Activated T-cell treated with anti-CD3 and anti-CD28 coated beads for 24 hours (primary cell): ENCODE measurements around the gene TNFRSF4.

Experiments used
- DNase-seq: peaks from one replicate; pipeline ENCODE4 v3.0.0-alpha.2; 2020; ENCODE audit warnings: low read depth

Gene TNFRSF4

DNA sequence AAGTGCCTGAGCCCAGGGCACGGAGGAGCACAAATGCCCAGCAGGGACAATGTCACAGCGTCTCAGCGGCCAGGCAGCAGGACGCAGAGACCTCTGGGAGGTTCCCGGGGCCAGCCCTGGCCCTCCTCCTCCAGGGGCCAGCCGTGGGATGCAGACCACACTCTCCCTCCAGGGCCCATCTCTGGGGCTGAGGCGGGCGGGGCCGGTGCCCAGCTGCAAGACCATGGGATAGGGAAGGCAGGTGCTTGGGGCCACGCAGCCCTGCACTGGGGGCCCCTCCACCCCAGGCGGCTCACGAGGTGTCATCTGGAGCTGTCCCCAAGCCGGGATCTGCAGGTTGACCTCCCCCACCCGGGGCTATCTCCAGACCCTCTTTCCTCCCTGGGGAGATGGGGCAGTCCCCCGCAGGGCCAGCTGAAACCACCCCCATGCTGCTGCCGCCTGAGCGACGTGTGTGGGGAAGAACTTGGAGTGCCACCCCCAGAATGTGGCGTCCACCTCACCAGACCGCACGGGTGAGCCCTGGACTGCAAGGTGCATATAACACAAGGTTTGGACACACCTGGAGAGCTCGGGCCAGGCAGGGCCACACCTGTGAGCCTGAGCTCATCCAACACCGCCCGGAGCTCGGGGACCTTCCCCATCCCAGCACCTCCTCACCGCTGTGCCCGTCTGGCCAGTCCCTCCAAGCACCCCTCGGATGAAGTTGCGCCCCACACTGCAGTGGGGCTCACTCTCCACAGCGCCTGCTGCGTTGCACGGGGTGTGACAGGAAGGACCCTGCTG is 44.3 kb downstream of the TNFRSF4 start:
- DNase-seq: no peak

- no peak for DNase-seq
These were observed 45.2 kb downstream of the TNFRSF4 start for GRCh38 chr1:1168451-1169411.

DNA sequence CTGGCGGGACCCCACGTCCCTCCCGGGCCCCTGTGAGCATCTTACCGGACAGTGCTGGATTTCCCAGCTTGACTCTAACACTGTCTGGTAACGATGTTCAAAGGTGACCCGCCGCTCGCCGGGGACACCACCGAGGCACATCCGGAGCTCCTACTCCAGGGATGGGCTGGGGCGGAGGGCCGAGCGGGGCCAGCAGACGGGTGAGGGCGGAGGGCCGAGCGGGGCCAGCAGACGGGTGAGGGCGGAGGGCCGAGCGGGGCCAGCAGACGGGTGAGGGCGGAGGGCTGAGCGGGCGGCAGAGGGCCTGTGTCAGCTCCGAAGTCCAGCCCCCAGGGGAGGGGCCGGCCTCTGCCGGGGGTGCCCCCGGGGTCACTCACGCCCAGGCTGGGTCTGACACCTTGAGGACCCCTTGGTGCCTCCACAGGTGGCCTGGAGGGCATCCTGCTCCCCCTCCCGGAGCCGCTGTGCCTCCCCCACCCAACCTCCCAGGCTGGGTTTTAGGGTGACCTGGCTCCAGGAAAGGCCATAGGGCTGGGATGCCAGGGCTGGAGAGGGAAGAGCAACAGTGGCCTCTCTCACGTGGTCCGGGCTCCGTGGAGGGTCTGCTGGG is 46.0 kb downstream of the TNFRSF4 start:
- no peak for DNase-seq

- no peak for DNase-seq
These were observed 46.5 kb downstream of the TNFRSF4 start for GRCh38 chr1:1167398-1167821.

DNA sequence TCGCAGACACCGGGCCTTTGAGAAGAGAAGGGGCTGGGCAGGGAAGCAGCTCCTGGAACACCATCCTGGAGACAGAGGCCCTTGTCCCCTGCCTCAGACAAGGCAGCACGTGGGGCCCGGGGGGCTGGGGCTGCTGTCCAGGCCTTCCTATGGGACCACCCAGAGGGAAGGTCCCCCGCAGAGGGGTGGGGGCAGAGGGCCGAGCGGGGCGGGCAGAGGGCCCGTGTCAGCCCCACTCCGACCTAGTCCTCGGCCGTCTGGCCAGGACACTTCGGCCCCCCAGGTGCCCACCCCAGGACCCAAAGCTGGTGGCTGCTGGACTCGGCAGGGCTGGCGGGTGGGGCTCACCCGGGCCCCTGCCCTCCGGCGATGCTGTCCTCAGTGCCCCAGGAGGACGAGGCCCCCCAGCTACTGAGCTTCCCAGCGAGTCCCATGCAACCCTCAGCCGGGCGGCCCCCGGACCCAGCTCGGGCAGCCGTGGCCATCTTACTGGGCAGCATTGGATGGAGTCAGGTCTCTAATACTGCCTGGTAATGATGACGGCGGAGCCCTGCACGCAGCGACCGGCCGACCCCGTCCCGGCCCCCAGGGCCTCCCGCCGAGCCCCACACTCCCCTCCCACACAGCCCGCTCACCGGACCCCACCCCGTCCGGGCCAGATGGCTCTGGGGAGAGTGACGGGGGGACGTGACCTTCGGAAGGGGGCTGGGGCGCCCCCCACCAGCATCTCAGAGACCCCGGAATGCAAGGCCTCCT is 47.1 kb downstream of the TNFRSF4 start:
- DNase-seq: no peak

DNA sequence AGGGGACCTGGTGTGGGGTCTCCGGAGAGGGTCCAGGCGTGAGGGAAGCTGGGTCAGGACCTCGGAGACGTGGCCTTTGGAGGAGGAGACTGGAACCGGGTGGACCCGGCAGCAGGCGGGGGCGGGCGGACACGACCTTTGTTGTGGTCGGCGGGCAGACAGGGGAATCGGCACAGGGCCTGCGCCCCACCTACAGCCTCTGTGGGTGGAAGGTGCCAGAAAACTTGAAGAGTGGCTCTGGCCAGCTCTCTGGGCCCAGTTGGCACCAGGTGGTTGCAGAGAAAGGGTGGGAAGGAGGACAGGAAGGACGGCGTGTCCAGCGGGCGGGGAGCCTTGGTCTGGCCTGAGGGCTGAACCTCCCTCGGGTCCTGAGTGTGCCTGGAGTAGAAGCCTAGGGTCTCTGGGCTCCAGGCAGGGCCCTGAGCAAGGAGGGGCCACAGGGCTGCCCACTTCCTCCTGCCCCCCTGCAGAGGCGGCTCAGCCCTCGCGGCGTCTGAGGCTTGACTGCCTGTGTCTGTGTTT is 48.0 kb downstream of the TNFRSF4 start:
- DNase-seq: no peak

DNA sequence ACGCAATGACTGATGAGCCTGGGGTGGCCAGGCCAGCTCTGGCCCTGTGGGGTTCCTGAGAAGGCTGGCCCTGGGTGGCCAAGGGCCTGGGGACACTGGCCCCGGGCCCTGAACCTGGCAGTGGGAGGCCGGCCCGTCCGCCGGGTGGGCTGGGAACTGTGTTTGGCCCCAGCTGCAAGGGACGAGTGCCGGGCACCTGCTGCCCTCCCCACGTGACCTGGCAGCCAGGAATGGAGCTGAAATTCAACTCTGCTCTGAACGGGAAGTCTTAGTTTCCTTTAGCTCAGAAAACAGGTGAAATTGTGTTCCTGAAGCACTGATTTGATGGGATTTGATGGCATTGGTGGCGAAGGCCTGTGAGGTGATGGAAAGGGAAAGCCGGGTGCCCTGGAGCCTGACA is 48.5 kb downstream of the TNFRSF4 start:
- DNase-seq: no peak

DNA sequence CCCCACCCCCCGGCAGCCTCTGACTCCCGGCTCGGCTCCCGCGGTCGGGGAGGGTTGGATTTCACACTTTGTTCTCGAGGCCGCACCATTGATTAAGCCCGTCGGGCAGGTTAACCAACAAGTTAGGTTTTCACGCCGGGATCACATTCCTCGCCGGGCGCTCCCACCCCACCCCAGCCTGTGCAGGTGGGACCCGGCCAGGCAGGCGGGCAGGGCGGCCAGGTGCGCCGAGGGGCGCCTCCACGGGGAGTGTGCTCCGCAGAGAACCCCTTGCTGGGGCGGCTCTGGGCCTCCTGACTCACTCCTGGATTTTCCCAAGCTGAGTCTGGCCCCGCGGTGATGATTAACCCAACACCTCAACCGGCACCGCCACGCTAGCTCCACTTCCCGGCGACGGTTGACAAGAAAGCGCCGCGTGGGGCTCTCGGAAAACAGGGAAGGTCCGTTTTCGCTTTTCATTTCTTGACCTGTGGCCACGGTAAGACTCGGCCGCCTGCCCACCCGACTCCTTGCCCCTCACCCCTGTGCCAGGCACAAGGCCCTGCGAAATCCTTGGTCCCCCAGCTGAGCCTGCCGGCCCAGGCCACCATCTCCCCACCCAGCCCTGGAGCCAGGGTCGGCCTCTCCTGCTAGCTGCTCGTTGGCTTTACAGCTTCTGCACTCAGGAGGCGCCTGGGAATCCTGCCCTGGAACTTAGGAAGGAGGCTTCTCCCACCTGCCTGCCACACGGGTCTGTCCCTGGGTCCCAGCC is 49.1 kb downstream of the TNFRSF4 start:
- no peak for DNase-seq

- no peak for DNase-seq
These were observed 49.6 kb downstream of the TNFRSF4 start for GRCh38 chr1:1164361-1164700.

- no peak for DNase-seq
These were observed 50.3 kb downstream of the TNFRSF4 start for GRCh38 chr1:1163538-1164070.

DNA sequence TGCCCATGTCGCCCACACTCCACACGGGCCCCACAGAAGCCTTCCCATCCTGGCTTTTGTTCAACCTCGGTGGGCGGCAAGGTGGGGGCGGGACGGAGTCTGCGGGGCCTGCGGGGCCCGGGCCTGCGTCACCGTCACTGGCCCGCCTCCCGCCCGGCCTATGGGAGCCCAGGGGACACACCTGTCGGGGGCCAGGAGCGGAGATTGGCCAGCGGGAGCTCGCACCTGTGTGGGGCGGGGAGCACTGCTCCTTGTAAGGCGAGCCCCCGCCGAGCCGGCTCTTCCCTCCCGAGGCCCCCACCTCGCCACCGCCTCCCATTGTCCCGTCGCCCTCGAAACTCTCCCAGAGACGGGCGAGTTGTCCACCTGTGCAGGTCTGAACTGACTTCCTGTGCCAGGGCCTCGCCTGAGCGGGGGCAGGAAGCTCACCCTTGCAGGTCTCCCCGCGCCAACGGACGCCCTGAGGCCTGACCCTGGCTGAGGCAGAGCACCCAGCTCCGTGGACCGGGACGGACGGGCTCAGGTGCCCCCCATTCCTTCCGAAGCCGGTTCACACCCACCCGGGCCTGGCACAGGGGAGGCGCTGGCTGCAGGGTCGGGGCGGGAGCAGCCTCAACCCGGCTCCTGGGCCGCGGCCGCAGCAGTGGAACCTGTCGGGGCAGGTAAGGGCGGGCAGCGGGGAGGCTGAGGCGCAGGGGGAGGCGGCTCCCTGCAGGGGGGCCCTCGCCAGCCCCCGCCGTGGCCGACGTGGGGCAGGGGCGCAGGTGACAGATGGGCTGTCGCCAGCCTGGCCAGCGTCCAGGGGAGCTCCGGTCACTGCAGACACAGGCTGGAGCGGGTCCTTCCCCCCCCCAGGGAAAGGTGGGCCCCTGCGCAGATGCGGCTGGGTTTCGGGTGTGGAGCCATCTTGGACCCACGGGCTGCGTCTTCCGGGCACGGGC is 51.1 kb downstream of the TNFRSF4 start:
- DNase-seq: no peak

DNA sequence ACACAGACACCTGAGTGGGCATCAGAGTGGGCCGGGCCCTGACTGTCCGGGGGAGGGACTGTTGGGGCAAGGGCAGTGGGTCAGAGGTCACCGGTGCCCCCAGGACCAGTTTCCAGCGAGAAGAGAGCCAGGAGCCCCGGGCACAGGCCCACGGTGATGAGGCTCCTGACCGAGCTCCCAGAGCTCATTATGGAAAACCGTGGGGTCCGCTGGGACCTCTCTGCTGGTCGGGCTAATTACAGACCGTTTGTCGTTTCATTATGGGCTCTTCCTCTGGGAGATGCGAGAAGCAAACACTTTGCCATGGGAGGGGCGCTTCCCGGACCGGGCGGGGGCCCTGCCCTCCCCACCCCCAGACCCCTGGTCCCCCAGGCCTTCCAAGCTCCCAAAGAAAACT is 52.3 kb downstream of the TNFRSF4 start:
- DNase-seq: no peak
